Adrenal gland (tissue), 5 donors: ENCODE data around the gene PHETA2.
"Not testable (repeated sequence)": the region's sequence is repeated elsewhere in the genome, so short reads cannot be mapped to it uniquely, and the experiment has no call there.

Source experiments
- POLR2A ChIP-seq, 2 donors: fragments of 450-650 bp; IDR thresholded peaks; one replicate each; pipeline ENCODE4 v1.6.1; 2017; ENCODE audit warnings: antibody characterized with exemption in 2 of 2, mild to moderate bottlenecking in 2 of 2, moderate library complexity in 1 of 2
- TF ChIP-seq, protein P1 (sequence below), 6 experiments: fragments of 450-650 bp in 4 of 6; fragments of 200-600 bp in 2 of 6; sonication (generic) in 1 of 6; IDR thresholded peaks; 1 replicate in 5 of 6; 2 replicates in 1 of 6; pipeline versions ENCODE4 v1.5.1 to v1.8.0; 2016 to 2021; ENCODE audit warnings: antibody characterized with exemption in 6 of 6, mild to moderate bottlenecking in 2 of 6, moderate library complexity in 1 of 6
- donor health status: DM: no; HTN: no; CAD: no.

DNA sequence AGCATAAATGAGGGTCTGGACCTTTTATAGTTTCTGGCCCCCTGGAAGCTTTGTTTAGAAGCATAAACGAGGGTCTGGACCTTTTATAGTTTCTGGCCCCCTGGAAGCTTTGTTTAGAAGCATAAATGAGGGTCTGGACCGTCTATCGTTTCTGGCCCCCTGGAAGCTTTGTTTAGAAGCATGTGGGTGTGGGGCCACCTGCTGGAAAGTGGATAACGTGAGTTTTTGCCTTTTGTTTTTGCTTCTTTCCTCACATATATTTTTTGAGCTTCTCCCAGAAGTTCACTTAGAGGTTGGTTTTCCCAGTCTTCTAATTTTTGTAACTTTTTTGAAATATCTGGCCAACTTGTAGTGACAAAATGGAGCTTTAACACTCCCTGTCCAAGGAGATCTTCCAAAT lies 38.7 kb downstream of the PHETA2 start:
- TF ChIP-seq POLR2A (IDR thresholded peaks at IDR 0.05), result not testable (repeated sequence)
- TF ChIP-seq, protein P1, sequence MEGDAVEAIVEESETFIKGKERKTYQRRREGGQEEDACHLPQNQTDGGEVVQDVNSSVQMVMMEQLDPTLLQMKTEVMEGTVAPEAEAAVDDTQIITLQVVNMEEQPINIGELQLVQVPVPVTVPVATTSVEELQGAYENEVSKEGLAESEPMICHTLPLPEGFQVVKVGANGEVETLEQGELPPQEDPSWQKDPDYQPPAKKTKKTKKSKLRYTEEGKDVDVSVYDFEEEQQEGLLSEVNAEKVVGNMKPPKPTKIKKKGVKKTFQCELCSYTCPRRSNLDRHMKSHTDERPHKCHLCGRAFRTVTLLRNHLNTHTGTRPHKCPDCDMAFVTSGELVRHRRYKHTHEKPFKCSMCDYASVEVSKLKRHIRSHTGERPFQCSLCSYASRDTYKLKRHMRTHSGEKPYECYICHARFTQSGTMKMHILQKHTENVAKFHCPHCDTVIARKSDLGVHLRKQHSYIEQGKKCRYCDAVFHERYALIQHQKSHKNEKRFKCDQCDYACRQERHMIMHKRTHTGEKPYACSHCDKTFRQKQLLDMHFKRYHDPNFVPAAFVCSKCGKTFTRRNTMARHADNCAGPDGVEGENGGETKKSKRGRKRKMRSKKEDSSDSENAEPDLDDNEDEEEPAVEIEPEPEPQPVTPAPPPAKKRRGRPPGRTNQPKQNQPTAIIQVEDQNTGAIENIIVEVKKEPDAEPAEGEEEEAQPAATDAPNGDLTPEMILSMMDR (IDR thresholded peaks at IDR 0.05), result peak in 1 of 6 experiments; percentile 12
